Endothelial cell of umbilical vein (primary cell): ENCODE results near the gene TRMT112. TPM values are rescaled to one million over a fixed set of nuclear protein-coding genes. Genes with fewer than 3 reads are reported as not detected.
"Not testable (repeated sequence)": the region's sequence is repeated elsewhere in the genome, so short reads cannot be mapped to it uniquely, and the experiment has no call there.

Experiments
- BruUV-seq: library from RNA; stranded (reverse); fragments of 400-500 nt; replicated peaks from 2 replicates; lab custom pipeline; 2021; lab: Mats Ljungman, UMichigan
- CTCF ChIA-PET: fragments of 300-600, 350-600 bp; sonication (Branson Sonifier 250); formaldehyde crosslinking; loops from one replicate; lab custom pipeline; 2021; ENCODE audit warnings: antibody characterized with exemption, inconsistent platforms; lab: Charles Lee
- POLR2A ChIA-PET: fragments of 300-600, 350-600 bp; sonication (Branson Sonifier 250); formaldehyde crosslinking; loops from one replicate; lab custom pipeline; 2021; ENCODE audit warnings: antibody characterized with exemption, inconsistent platforms; lab: Charles Lee
- DNase-seq: peaks from one replicate; pipeline ENCODE4 v3.0.0-alpha.2; 2011; ENCODE audit warnings: low read depth, low spot score
- FAIRE-seq: peaks from 2 replicates; lab custom pipeline; 2011; peaks lifted over from hg19 to GRCh38; lab: Jason Lieb, UNC
- H2AFZ ChIP-seq: 2 replicates; pipeline ENCODE4 v1.6.0; 2012; ENCODE audit warnings: low read depth, low read length, control low read depth, inconsistent platforms
- H3K27ac ChIP-seq: 2 replicates; pipeline ENCODE4 v1.5.1; 2011; ENCODE audit warnings: low read depth, mild to moderate bottlenecking, control low read depth, low read length, moderate library complexity; ENCODE audit not compliant: insufficient read depth
- H3K27me3 ChIP-seq, 2 experiments: 2 replicates each; pipeline versions ENCODE4 v1.6.0 to v1.6.1; 2011; ENCODE audit warnings: low read length in 2 of 2, mixed read lengths in 1 of 2; ENCODE audit not compliant: control insufficient read depth in 2 of 2, insufficient read depth in 2 of 2
- H3K36me3 ChIP-seq, 2 experiments: 2 replicates in 1 of 2; 3 replicates in 1 of 2; pipeline ENCODE4 v1.5.1; 2011; ENCODE audit warnings: low read length in 2 of 2, mild to moderate bottlenecking in 1 of 2, moderate library complexity in 1 of 2; ENCODE audit not compliant: control insufficient read depth in 2 of 2, insufficient read depth in 2 of 2; ENCODE audit errors: extremely low read depth in 1 of 2
- H3K4me1 ChIP-seq: 3 replicates; pipeline ENCODE4 v1.5.1; 2011; ENCODE audit warnings: mild to moderate bottlenecking, low read length; ENCODE audit not compliant: control insufficient read depth, insufficient read depth; ENCODE audit errors: extremely low read depth
- H3K4me2 ChIP-seq: 2 replicates; pipeline ENCODE4 v1.6.1; 2011; ENCODE audit warnings: low read length, control low read depth, mixed read lengths; ENCODE audit not compliant: insufficient read depth
- H3K4me3 ChIP-seq, 3 experiments: fragments of 200-600 bp in 1 of 3; sonication (generic), shearing (Covaris generic) in 1 of 3; replicated peaks in 1 of 3; 2 replicates each; pipeline ENCODE4 v1.5.1; 2011 to 2016; ENCODE audit warnings: control low read depth in 3 of 3, low read length in 3 of 3, mild to moderate bottlenecking in 2 of 3, inconsistent platforms in 1 of 3, low read depth in 1 of 3, moderate library complexity in 1 of 3; ENCODE audit not compliant: insufficient read depth in 1 of 3
- H3K79me2 ChIP-seq: 2 replicates; pipeline ENCODE4 v1.6.0; 2012; ENCODE audit warnings: low read length, inconsistent platforms; ENCODE audit not compliant: control insufficient read depth, insufficient read depth
- H3K9ac ChIP-seq: replicated peaks from 2 replicates; pipeline ENCODE3; 2011; ENCODE audit warnings: low read length, control low read depth; ENCODE audit not compliant: insufficient read depth; ENCODE audit errors: extremely low read depth
- H3K9me1 ChIP-seq: replicated peaks from 3 replicates; pipeline ENCODE4 v1.6.0; 2011; ENCODE audit warnings: mild to moderate bottlenecking, low read length; ENCODE audit not compliant: control insufficient read depth, insufficient read depth; ENCODE audit errors: extremely low read depth
- H3K9me3 ChIP-seq: replicated peaks from 2 replicates; pipeline ENCODE4 v1.5.1; 2012; ENCODE audit warnings: low read length, inconsistent platforms; ENCODE audit not compliant: control insufficient read depth, insufficient read depth
- H4K20me1 ChIP-seq: replicated peaks from 2 replicates; pipeline ENCODE3; 2011; ENCODE audit warnings: mild to moderate bottlenecking, low read length; ENCODE audit not compliant: control insufficient read depth, insufficient read depth; ENCODE audit errors: extremely low read depth
- FOS ChIP-seq: IDR thresholded peaks from 2 replicates; pipeline ENCODE4 v1.6.1; 2011; ENCODE audit warnings: mild to moderate bottlenecking, low read length, moderate library complexity, borderline replicate concordance; ENCODE audit not compliant: insufficient read depth
- GATA2 ChIP-seq: IDR thresholded peaks from 2 replicates; pipeline ENCODE4 v1.7.0; 2011; ENCODE audit warnings: low read depth, mild to moderate bottlenecking, moderate library complexity, mixed read lengths, low read length; ENCODE audit not compliant: insufficient read length, insufficient read depth
- MAX ChIP-seq: IDR thresholded peaks from 2 replicates; pipeline ENCODE4 v1.6.1; 2011; ENCODE audit not compliant: insufficient read depth, insufficient read length
- MYC ChIP-seq: IDR thresholded peaks from one replicate; pipeline ENCODE4 v1.6.1; 2011; ENCODE audit warnings: mild to moderate bottlenecking, low read depth, low read length
- POLR2A ChIP-seq: IDR thresholded peaks from 2 replicates; pipeline ENCODE4 v1.6.1; 2012; ENCODE audit warnings: low read depth, mild to moderate bottlenecking, control low read depth, low read length
- dilution Hi-C: fragments of 300-500 bp; cut with MboI; formaldehyde crosslinking; loops from one replicate; pipeline ENCODE4 v1.15.0; 2019; ENCODE audit warnings: low sequenced_read_pairs; ENCODE audit not compliant: extremely low pct_ligation_motif_present
- intact Hi-C: fragments of 100-400 bp; cut with micrococcal nuclease; formaldehyde crosslinking; loops from one replicate; pipeline ENCODE4 v1.10.0; 2022
- polyA plus RNA-seq, 4 experiments: library from polyadenylated mRNA; depleted of rRNA in 3 of 4; stranded (reverse) in 3 of 4; unstranded in 1 of 4; fragments of >200 nt; gene quantifications; 2 replicates each; pipeline versions ENCODE4 v1.2.1 to v1.2.3, GENCODE V29; 2011 to 2012; ENCODE audit warnings: missing spikeins in 1 of 4
- total RNA-seq: library from RNA; stranded (reverse); gene quantifications from 2 replicates; pipeline ENCODE4 v1.2.3, GENCODE V29; 2021

Gene TRMT112
- total and polyA plus RNA-seq, 2 donors (not counting 3 experiments of a cell fraction or from before 2014, with no cell fraction given) = 195 to 575 TPM

DNA sequence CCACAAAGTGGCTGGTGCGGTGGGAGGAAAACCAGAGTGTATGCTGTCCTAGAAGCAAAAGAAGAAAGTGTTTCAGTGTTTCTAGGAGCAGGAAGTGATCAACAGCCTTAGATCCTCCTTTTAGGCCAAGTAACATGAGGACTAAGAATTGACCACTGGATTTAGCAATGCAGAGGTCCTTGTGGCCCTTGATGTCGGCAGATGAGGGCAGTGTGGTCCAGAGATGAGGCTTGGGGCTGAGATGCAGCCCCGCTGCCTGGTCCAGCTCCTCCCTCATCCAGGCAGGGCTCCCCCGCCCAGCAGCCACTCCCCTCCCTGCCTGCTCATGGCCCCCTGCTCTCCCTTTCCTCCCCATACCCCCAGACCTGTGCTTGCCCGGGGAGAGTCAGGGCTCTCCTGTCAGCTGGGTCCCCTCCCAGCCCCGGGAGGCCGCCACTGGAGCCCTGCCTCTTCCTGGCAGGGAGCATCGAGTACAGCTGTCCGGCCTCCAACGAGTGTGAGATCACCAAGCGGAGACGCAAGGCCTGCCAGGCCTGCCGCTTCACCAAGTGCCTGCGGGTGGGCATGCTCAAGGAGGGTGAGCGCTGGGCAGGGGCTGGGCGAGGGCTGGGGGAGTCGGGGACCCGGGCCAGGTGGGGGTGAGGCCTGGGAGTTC is 3.7 kb downstream of the TRMT112 start:
- Histone ChIP-seq H4K20me1 (no peaks in the 10 kb centered on the region), H3K4me1 (peaks cover 4% of the 10 kb centered on the region), H2AFZ (no peak overlapping the region), H3K27ac (no peak overlapping the region), H3K27me3 (no peaks in the 10 kb centered on the region), H3K4me3 (no peak overlapping the region), H3K79me2 (peaks cover 2% of the 10 kb centered on the region), H3K4me2 (no peak overlapping the region), H3K36me3 (peaks cover 2 to 7% of the 10 kb centered on the region in 2 experiments), H3K9me1 (no peaks in the 10 kb centered on the region), H3K9ac (no peak overlapping the region), H3K9me3 (no peaks in the 10 kb centered on the region)
- intact Hi-C loops (no loop called here), dilution Hi-C loops (no loop called here)
- no peak for FAIRE-seq
- CTCF ChIA-PET = interaction anchor here (1.2 to 1.6 kb wide), 2 partner anchors 18 to 41 kb away, joined by 3 to 10 read pairs; no protein-coding TSS in a partner anchor
- POLR2A ChIA-PET = no interaction called here
- DNase-seq = no peak
- no TSS peak for BruUV-seq
- TF ChIP-seq GATA2 (no peak), POLR2A (no peak), FOS (no peak)

DNA sequence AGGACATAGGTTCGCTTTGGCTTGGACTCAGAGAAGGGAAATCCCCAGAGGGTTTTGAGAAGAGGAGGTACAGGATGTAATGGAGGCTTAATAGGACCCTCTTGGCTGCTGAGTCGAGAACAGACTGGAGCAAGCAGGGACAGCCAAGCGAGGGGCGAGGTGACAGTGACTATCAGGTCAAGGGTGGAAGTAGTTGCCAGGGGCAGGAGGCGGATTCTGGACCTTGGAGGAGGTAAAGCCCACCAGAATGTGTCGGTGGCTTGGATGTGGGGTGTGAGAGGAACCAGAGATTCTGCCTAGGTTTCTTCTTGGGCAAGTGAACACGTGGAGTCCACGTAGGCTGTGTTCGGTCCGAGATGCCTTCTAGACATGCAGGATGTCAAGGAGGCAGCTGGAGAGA is 4.4 kb downstream of the TRMT112 start:
- no peaks in the 10 kb centered on the region for H3K9me1 ChIP-seq
- dilution Hi-C loops = no loop called here
- peaks cover 4% of the 10 kb centered on the region for H3K4me1 ChIP-seq
- H3K9me3 ChIP-seq = no peaks in the 10 kb centered on the region
- peaks cover 2 to 7% of the 10 kb centered on the region in 2 experiments for H3K36me3 ChIP-seq
- no peak overlapping the region for H2AFZ ChIP-seq
- BruUV-seq = no TSS peak
- TF ChIP-seq MAX (no peak), FOS (no peak), MYC (no peak), GATA2 (no peak)
- DNase-seq (no peak), FAIRE-seq (no peak)
- H3K4me3 ChIP-seq = no peak overlapping the region
- no peaks in the 10 kb centered on the region for H3K27me3 ChIP-seq
- H4K20me1 ChIP-seq = no peaks in the 10 kb centered on the region
- no peak overlapping the region for H3K9ac ChIP-seq
- no peak overlapping the region for H3K4me2 ChIP-seq
- intact Hi-C loops = no loop called here
- peaks cover 2% of the 10 kb centered on the region for H3K79me2 ChIP-seq
- POLR2A ChIA-PET = no interaction called here
- H3K27ac ChIP-seq = no peak overlapping the region
- CTCF ChIA-PET = interaction anchor here (1.2 to 1.6 kb wide), 2 partner anchors 19 to 42 kb away, joined by 3 to 10 read pairs; no protein-coding TSS in a partner anchor

GRCh38 chr11:64307795-64308194 is 9.6 kb downstream of the TRMT112 start:
- BruUV-seq = TSS peak; percentile 28
- FAIRE-seq, H3K36me3 ChIP-seq, H3K9ac ChIP-seq, H2AFZ ChIP-seq, dilution Hi-C loops, DNase-seq, H3K79me2 ChIP-seq, H3K9me3 ChIP-seq, H3K27me3 ChIP-seq, H3K4me3 ChIP-seq, H3K9me1 ChIP-seq, H3K4me2 ChIP-seq, H3K4me1 ChIP-seq, H3K27ac ChIP-seq, intact Hi-C loops, POLR2A ChIA-PET, H4K20me1 ChIP-seq: not testable (repeated sequence)
- CTCF ChIA-PET = interaction anchor here (1.3 to 5.6 kb wide), 3 partner anchors 10 to 48 kb away, joined by 3 to 52 read pairs (median 4); partner anchors contain the start of genes PRDX5 and TRMT112
